Adrenal gland (tissue), 12 donors: ENCODE data around the gene NAA50. TPM values are rescaled to one million over a fixed set of nuclear protein-coding genes. Genes with fewer than 3 reads are reported as not detected.

Experiments
- DNase-seq, 7 donors: peaks; one replicate each; pipeline ENCODE4 v3.0.0-alpha.2; 2019 to 2020
- H3K27ac ChIP-seq, 5 donors: fragments of 200-600 bp; sonication (generic) in 4 of 5; 1 replicate in 3 of 5; 2 replicates in 2 of 5; pipeline versions ENCODE4 v1.5.1 to v1.8.0; 2016 to 2020; ENCODE audit warnings: mild to moderate bottlenecking in 1 of 5
- H3K27me3 ChIP-seq: fragments of 200-600 bp; 2 replicates; pipeline ENCODE4 v1.8.0; 2021
- H3K36me3 ChIP-seq, 2 donors: fragments of 200-600 bp; replicated peaks in 1 of 2; 1 replicate in 1 of 2; 2 replicates in 1 of 2; pipeline versions ENCODE4 v1.5.1 to v1.8.0; 2018 to 2022
- H3K4me1 ChIP-seq, 2 donors: fragments of 200-600 bp; replicated peaks in 1 of 2; 1 replicate in 1 of 2; 2 replicates in 1 of 2; pipeline versions ENCODE4 v1.5.1 to v1.8.0; 2018 to 2021
- H3K4me3 ChIP-seq, 4 donors: fragments of 200-600 bp; sonication (generic) in 3 of 4; one replicate each; pipeline ENCODE4 v1.5.1; 2016 to 2018
- H3K9me3 ChIP-seq, 3 donors: fragments of 200-600 bp; sonication (generic) in 1 of 3; replicated peaks in 1 of 3; 1 replicate in 2 of 3; 2 replicates in 1 of 3; pipeline versions ENCODE4 v1.5.1 to v1.8.0; 2016 to 2021
- POLR2A ChIP-seq, 2 donors: fragments of 450-650 bp; IDR thresholded peaks; one replicate each; pipeline ENCODE4 v1.6.1; 2017; ENCODE audit warnings: antibody characterized with exemption in 2 of 2, mild to moderate bottlenecking in 2 of 2, moderate library complexity in 1 of 2
- WGBS, 4 donors: extraction: QIAGEN DNeasy Blood & Tissue Kit in 2 of 4; methylation state at CpG; one replicate each; pipeline versions ENCODE4 v1.1.5 to v1.1.7; 2013 to 2017; 5-methylcytosine and 5-hydroxymethylcytosine counted together
- intact Hi-C, 2 donors: fragments of 100-400 bp; cut with DNase I; formaldehyde crosslinking; loops; one replicate each; pipeline versions ENCODE4 v1.14.1 to v1.15.0; 2022 to 2023
- polyA plus RNA-seq, 3 donors: library from polyadenylated mRNA; stranded (reverse); fragments of 200-250 nt in 2 of 3; fragments of 350-450 nt in 1 of 3; fragmentation: Illumina TruSeq in 1 of 3; extraction: RNeasy Lipid Tissue Mini Kit (QIAGEN cat#74804) in 1 of 3; gene quantifications; one replicate each; pipeline ENCODE4 v1.2.3, GENCODE V29; 2013 to 2014
- total RNA-seq, 9 donors: library from RNA; depleted of rRNA in 4 of 9; stranded (reverse); fragments of >200 nt in 4 of 9; fragments of 120-200 nt in 1 of 9; fragmentation: NEBNext Ultra II Directional in 1 of 9; extraction: Animal tissue kit (Norgen Biotek cat#: 25700) in 1 of 9; gene quantifications; one replicate each; pipeline versions ENCODE4 v1.1.0 to v1.2.4, GENCODE V29; 2013 to 2023
- TF ChIP-seq, protein P1 (sequence below), 6 experiments: fragments of 450-650 bp in 4 of 6; fragments of 200-600 bp in 2 of 6; sonication (generic) in 1 of 6; IDR thresholded peaks; 1 replicate in 5 of 6; 2 replicates in 1 of 6; pipeline versions ENCODE4 v1.5.1 to v1.8.0; 2016 to 2021; ENCODE audit warnings: antibody characterized with exemption in 6 of 6, mild to moderate bottlenecking in 2 of 6, moderate library complexity in 1 of 6
- donor health status: healthy with polysubstance abuse.
- donor health status: Bipolar disorder and iron deficiency.
- donor health status: DM: yes; HTN: yes; CAD: no.
- donor health status: DM: no; HTN: no; CAD: no.
- donor health status: DM: no; HTN: no; CAD: no.
- donor health status: DM: yes; HTN: yes; CAD: no.

Gene NAA50
- total and polyA plus RNA-seq, 12 donors = 17.2 to 233 (median 114) TPM

DNA sequence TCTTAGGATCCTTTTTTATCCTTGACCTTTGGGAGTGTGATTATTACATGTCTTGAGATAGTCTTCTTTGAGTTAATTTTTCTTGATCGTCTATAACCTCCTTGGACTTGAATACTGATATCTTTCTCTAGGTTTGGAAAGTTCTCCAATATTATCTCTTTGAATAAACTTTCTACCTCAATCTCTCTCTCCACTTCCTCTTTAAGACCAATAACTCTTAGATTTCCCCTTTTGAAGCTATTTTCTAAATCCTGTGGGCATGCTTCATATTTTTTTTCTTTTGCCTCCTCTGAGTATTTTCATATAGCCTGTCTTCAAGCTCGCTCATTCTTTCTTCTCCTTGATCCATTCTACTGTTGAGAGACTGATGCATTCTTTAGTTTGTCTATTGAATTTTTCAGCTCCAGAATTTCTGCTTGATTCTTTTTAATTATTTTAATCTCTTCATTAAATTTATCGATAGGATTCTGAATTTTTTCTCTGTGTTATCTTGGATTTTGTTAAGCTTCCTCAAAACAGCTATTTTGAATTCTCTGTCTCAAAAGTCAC lies 61.7 kb downstream of the NAA50 start:
- intact Hi-C loops = no loop called here
- Histone ChIP-seq H3K27me3 (no peaks in the 10 kb centered on the region), H3K27ac (no peak overlapping the region), H3K4me3 (no peak overlapping the region), H3K9me3 (peaks cover 0 to 4% (median 4%) of the 10 kb centered on the region in 3 donors), H3K4me1 (no peaks in the 10 kb centered on the region), H3K36me3 (no peaks in the 10 kb centered on the region)
- WGBS, 4 donors = 85 to 94% (median 93%) methylated on average over 3 of the region's 3 CpGs
- no peak for DNase-seq
- TF ChIP-seq, protein P1, sequence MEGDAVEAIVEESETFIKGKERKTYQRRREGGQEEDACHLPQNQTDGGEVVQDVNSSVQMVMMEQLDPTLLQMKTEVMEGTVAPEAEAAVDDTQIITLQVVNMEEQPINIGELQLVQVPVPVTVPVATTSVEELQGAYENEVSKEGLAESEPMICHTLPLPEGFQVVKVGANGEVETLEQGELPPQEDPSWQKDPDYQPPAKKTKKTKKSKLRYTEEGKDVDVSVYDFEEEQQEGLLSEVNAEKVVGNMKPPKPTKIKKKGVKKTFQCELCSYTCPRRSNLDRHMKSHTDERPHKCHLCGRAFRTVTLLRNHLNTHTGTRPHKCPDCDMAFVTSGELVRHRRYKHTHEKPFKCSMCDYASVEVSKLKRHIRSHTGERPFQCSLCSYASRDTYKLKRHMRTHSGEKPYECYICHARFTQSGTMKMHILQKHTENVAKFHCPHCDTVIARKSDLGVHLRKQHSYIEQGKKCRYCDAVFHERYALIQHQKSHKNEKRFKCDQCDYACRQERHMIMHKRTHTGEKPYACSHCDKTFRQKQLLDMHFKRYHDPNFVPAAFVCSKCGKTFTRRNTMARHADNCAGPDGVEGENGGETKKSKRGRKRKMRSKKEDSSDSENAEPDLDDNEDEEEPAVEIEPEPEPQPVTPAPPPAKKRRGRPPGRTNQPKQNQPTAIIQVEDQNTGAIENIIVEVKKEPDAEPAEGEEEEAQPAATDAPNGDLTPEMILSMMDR (IDR thresholded peaks at IDR 0.05) = no peak

DNA sequence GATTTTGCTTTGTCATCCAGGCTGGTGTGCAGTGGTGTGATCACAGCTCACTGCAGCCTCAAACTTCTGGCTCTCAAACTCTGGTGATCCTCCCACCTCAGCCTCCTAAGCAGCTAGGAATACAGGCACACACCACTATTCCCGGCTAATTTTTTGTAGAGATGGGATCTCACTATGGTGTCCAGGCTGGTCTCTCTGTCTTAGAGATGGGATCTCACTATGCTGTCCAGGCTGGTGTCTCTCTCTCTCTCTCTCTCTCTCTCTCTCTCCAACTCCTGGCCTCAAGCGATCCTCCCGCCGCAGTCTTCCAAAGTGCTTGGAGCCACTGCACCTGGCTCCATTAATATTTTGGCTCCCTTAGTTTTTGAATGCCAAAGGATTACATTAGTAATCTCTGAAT lies 67.3 kb downstream of the NAA50 start:
- 96 to 99% (median 98%) methylated on average over 4 of the region's 4 CpGs for WGBS, 4 donors
- Histone ChIP-seq H3K9me3 (no peaks in the 10 kb centered on the region), H3K27ac (no peak overlapping the region), H3K4me1 (no peaks in the 10 kb centered on the region), H3K36me3 (peaks cover 0 to 20% of the 10 kb centered on the region in 2 donors), H3K4me3 (no peak overlapping the region), H3K27me3 (no peaks in the 10 kb centered on the region)
- intact Hi-C loops = no loop called here
- no peak for DNase-seq
- TF ChIP-seq, protein P1 (IDR thresholded peaks at IDR 0.05) = no peak
- no peak for TF ChIP-seq POLR2A (IDR thresholded peaks at IDR 0.05)

DNA sequence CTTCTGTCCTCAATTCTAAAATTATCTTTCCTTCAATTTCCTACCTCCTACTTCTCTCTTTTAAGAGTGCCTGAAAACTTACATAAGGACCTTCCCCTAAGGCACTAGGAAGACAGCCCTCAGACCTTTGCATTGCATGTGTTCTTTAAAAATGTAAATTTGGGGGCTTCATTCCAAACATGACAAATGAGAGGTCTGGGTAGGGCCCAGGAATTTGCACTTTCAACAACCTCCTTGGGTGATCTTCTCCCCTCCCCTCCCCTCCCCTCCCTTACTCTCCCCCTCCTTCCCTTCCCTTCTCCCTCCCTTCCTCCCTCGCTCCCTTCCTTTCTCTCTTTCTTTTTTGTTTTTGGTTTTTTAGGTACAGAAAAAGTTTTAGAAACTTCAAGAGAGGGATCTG lies 68.3 kb downstream of the NAA50 start:
- TF ChIP-seq POLR2A (IDR thresholded peaks at IDR 0.05) = no peak
- H3K4me1 ChIP-seq = no peaks in the 10 kb centered on the region
- intact Hi-C loops = no loop called here

DNA sequence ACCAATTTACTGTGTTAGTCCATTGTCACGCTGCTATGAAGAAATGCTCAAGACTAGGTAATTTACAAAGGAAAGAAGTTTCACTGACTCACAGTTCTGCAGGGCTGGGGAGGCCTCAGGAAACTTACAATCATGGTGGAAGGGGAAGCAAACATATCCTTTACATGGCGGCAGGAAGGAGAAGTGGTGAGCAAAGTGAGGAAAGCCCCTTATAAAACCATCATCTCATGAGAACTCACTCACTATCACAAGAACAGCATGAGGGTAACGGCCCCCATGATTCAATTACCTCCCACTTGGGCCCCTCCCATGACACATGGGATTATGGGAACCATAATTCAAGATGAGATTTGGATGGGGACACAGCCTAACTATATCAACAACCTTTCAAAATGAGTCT lies 69.8 kb downstream of the NAA50 start:
- DNase-seq = no peak
- intact Hi-C loops = no loop called here
- no peak overlapping the region for H3K27ac ChIP-seq
- H3K27me3 ChIP-seq = no peaks in the 10 kb centered on the region
- no peak for TF ChIP-seq POLR2A (IDR thresholded peaks at IDR 0.05)
- TF ChIP-seq, protein P1 (IDR thresholded peaks at IDR 0.05) = no peak
- no peak overlapping the region for H3K4me3 ChIP-seq
- H3K4me1 ChIP-seq = no peaks in the 10 kb centered on the region
- H3K36me3 ChIP-seq = peaks cover 0 to 21% of the 10 kb centered on the region in 2 donors
- 83 to 89% (median 87%) methylated on average over 3 of the region's 3 CpGs for WGBS, 4 donors
- no peaks in the 10 kb centered on the region for H3K9me3 ChIP-seq

More for the DNA sequence above, 68.3 kb downstream of the NAA50 start:
- Histone ChIP-seq H3K36me3 (peaks cover 0 to 21% of the 10 kb centered on the region in 2 donors), H3K27ac (no peak overlapping the region), H3K4me3 (no peak overlapping the region), H3K9me3 (no peaks in the 10 kb centered on the region), H3K27me3 (no peaks in the 10 kb centered on the region)
- 93 to 100% (median 98%) methylated on average over 1 of the region's 1 CpG for WGBS, 4 donors
- DNase-seq = no peak

DNA sequence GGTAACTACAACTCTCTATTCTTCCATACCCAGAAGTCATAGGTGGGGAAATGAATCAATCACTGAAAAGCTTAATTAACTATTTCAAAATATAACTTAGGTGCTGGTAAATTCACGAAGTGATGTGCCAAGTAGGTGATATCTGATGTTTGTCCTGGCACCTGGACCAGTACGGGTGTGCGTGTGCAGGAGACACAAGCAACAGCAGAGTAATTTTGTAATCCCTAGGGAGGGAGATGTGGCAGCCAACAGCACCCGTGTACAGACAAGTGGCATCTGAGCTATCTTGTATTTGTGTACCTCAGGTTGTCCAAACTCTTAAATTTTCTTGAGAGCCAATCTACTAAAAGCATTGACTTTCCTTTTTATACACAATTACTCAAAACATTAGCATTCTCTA lies 72.5 kb downstream of the NAA50 start:
- H3K36me3 ChIP-seq = peaks cover 0 to 21% of the 10 kb centered on the region in 2 donors
- no peaks in the 10 kb centered on the region for H3K27me3 ChIP-seq
- no peak overlapping the region for H3K27ac ChIP-seq
- H3K4me3 ChIP-seq = no peak overlapping the region
- no peaks in the 10 kb centered on the region for H3K4me1 ChIP-seq
- H3K9me3 ChIP-seq = no peaks in the 10 kb centered on the region
- DNase-seq = no peak
- intact Hi-C loops = no loop called here
- 81 to 92% (median 89%) methylated on average over 4 of the region's 4 CpGs for WGBS, 4 donors
- TF ChIP-seq, protein P1 (IDR thresholded peaks at IDR 0.05) = no peak
- no peak for TF ChIP-seq POLR2A (IDR thresholded peaks at IDR 0.05)
